ENCODE data around the gene KCNIP2. TPM values are rescaled to one million over a fixed set of nuclear protein-coding genes. Genes with fewer than 3 reads are reported as not detected.

KCNIP2 gene
- total RNA-seq, 6 experiments from 2014 or later: 0.53 to 1.9 (median 1.1) TPM

GRCh38 chr10:101817337-101818118, 26.1 kb downstream of the KCNIP2 start:
- DNase-seq: peak; percentile 77 to 83 (median 81)
- peak overlapping the region; percentile 90 to 98 (median 91) for H3K27ac ChIP-seq
- H3K9me3 ChIP-seq: no peaks in the 10 kb centered on the region
- peaks cover 0 to 2% (median 0%) of the 10 kb centered on the region in 4 donors for H3K36me3 ChIP-seq
- no peak for TF ChIP-seq POLR2A (IDR thresholded peaks at IDR 0.05)
- TF ChIP-seq, protein P1, sequence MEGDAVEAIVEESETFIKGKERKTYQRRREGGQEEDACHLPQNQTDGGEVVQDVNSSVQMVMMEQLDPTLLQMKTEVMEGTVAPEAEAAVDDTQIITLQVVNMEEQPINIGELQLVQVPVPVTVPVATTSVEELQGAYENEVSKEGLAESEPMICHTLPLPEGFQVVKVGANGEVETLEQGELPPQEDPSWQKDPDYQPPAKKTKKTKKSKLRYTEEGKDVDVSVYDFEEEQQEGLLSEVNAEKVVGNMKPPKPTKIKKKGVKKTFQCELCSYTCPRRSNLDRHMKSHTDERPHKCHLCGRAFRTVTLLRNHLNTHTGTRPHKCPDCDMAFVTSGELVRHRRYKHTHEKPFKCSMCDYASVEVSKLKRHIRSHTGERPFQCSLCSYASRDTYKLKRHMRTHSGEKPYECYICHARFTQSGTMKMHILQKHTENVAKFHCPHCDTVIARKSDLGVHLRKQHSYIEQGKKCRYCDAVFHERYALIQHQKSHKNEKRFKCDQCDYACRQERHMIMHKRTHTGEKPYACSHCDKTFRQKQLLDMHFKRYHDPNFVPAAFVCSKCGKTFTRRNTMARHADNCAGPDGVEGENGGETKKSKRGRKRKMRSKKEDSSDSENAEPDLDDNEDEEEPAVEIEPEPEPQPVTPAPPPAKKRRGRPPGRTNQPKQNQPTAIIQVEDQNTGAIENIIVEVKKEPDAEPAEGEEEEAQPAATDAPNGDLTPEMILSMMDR (IDR thresholded peaks at IDR 0.05): no peak
- H3K4me1 ChIP-seq: peaks cover 0 to 19% (median 0%) of the 10 kb centered on the region in 4 donors
- intact Hi-C loops (cut with DNase I): no loop called here
- ATAC-seq: peak; percentile 0 to 23 (median 14)
- H3K4me3 ChIP-seq: peak overlapping the region; percentile 80 to 99 (median 95)
- under 1% methylated on average over 19 of the region's 44 CpGs for WGBS (ENCODE audit: insufficient coverage, low coverage, low lambda C conversion rate, missing lambda C conversion rate)
- H3K27me3 ChIP-seq: no peaks in the 10 kb centered on the region

GRCh38 chr10:101816913-101817336, 26.7 kb downstream of the KCNIP2 start:
- ATAC-seq (no peak), DNase-seq (no peak)
- peaks cover 0 to 19% (median 0%) of the 10 kb centered on the region in 4 donors for H3K4me1 ChIP-seq
- H3K36me3 ChIP-seq: peaks cover 0 to 8% (median 0%) of the 10 kb centered on the region in 4 donors
- no peaks in the 10 kb centered on the region for H3K27me3 ChIP-seq
- under 1% methylated on average over 14 of the region's 14 CpGs for WGBS (ENCODE audit: insufficient coverage, low coverage, low lambda C conversion rate, missing lambda C conversion rate)
- TF ChIP-seq, protein P1 (IDR thresholded peaks at IDR 0.05): no peak
- no peak for TF ChIP-seq POLR2A (IDR thresholded peaks at IDR 0.05)
- no peaks in the 10 kb centered on the region for H3K9me3 ChIP-seq
- intact Hi-C loops (cut with DNase I): no loop called here
- H3K4me3 ChIP-seq: peak overlapping the region; percentile 80 to 99 (median 95)
- peak overlapping the region; percentile 90 to 98 (median 91) for H3K27ac ChIP-seq

GRCh38 chr10:101816376-101816775, 27.2 kb downstream of the KCNIP2 start:
- Histone ChIP-seq H3K4me1 (peaks cover 0 to 19% (median 0%) of the 10 kb centered on the region in 4 donors), H3K36me3 (peaks cover 0 to 13% (median 0%) of the 10 kb centered on the region in 4 donors), H3K27ac (peak overlapping the region in 2 of 3 donors; percentile 90 to 98), H3K9me3 (no peaks in the 10 kb centered on the region), H3K4me3 (peak overlapping the region; percentile 80 to 99 (median 95)), H3K27me3 (no peaks in the 10 kb centered on the region)
- ATAC-seq (no peak), DNase-seq (no peak)
- TF ChIP-seq POLR2A (IDR thresholded peaks at IDR 0.05): no peak
- TF ChIP-seq, protein P1 (IDR thresholded peaks at IDR 0.05): no peak
- intact Hi-C loops (cut with DNase I): no loop called here
- 0% methylated on average over 5 of the region's 5 CpGs for WGBS (ENCODE audit: insufficient coverage, low coverage, low lambda C conversion rate, missing lambda C conversion rate)

GRCh38 chr10:101814466-101815071, 29.0 kb downstream of the KCNIP2 start:
- H3K4me3 ChIP-seq: peak overlapping the region in 1 of 3 donors; percentile 80
- TF ChIP-seq, protein P1 (IDR thresholded peaks at IDR 0.05): no peak
- TF ChIP-seq POLR2A (IDR thresholded peaks at IDR 0.05): no peak
- intact Hi-C loops (cut with DNase I): no loop called here
- peaks cover 0 to 19% (median 0%) of the 10 kb centered on the region in 4 donors for H3K4me1 ChIP-seq
- no peaks in the 10 kb centered on the region for H3K27me3 ChIP-seq
- H3K36me3 ChIP-seq: peaks cover 3 to 31% (median 9%) of the 10 kb centered on the region in 4 donors
- ATAC-seq (no peak), DNase-seq (no peak)
- H3K27ac ChIP-seq: no peak overlapping the region
- H3K9me3 ChIP-seq: no peaks in the 10 kb centered on the region
- 70% methylated on average over 8 of the region's 8 CpGs for WGBS (ENCODE audit: insufficient coverage, low coverage, low lambda C conversion rate, missing lambda C conversion rate)

All from right lobe of liver (tissue), 6 donors.